ENCODE data around the gene GMPR2. TPM values are rescaled to one million over a fixed set of nuclear protein-coding genes. Genes with fewer than 3 reads are reported as not detected.
A peak's percentile ranks its signal among the peaks of the same experiment; 100 is the strongest.

GMPR2 gene
- total RNA-seq, 1 donor, result 86.5 TPM

- Histone ChIP-seq H3K4me3 (ENCODE audit: insufficient read depth, low read length) (no peak overlapping the region), H3K27me3 (ENCODE audit: insufficient read depth, low read length) (no peaks in the 10 kb centered on the region), H3K36me3 (ENCODE audit: insufficient read depth, low read length) (no peaks in the 10 kb centered on the region), H4K20me1 (ENCODE audit: insufficient read depth, low read length) (no peaks in the 10 kb centered on the region), H3K4me1 (ENCODE audit: insufficient read depth, low read length) (peaks cover 13% of the 10 kb centered on the region), H3K9me3 (ENCODE audit: low read depth, low read length) (no peaks in the 10 kb centered on the region), H3K79me2 (ENCODE audit: insufficient read depth, low read length) (no peaks in the 10 kb centered on the region), H3K27ac (ENCODE audit: low read depth, low read length) (no peak overlapping the region), H3K4me2 (ENCODE audit: insufficient read depth, low read length) (no peak overlapping the region), H2AFZ (ENCODE audit: low read length) (no peak overlapping the region)
- peak; percentile 72 for DNase-seq (ENCODE audit: insufficient read length, low spot score, missing footprints)
- TF ChIP-seq CTCF (IDR thresholded peaks at IDR 0.05; ENCODE audit: extremely low read depth, low read depth, low read length), result no peak
Observed at GRCh38 chr14:24277071-24277470, 44.3 kb downstream of the GMPR2 start.

- no peaks in the 10 kb centered on the region for H3K79me2 ChIP-seq (ENCODE audit: insufficient read depth, low read length)
- TF ChIP-seq CTCF (IDR thresholded peaks at IDR 0.05; ENCODE audit: extremely low read depth, low read depth, low read length), result no peak
- peak; percentile 79 for DNase-seq (ENCODE audit: insufficient read length, low spot score, missing footprints)
- H3K27ac ChIP-seq (ENCODE audit: low read depth, low read length), result no peak overlapping the region
- H3K36me3 ChIP-seq (ENCODE audit: insufficient read depth, low read length), result no peaks in the 10 kb centered on the region
- peaks cover 13% of the 10 kb centered on the region for H3K4me1 ChIP-seq (ENCODE audit: insufficient read depth, low read length)
- H3K4me2 ChIP-seq (ENCODE audit: insufficient read depth, low read length), result no peak overlapping the region
- H4K20me1 ChIP-seq (ENCODE audit: insufficient read depth, low read length), result no peaks in the 10 kb centered on the region
- no peak overlapping the region for H3K4me3 ChIP-seq (ENCODE audit: insufficient read depth, low read length)
- H3K27me3 ChIP-seq (ENCODE audit: insufficient read depth, low read length), result no peaks in the 10 kb centered on the region
- no peak overlapping the region for H2AFZ ChIP-seq (ENCODE audit: low read length)
- no peaks in the 10 kb centered on the region for H3K9me3 ChIP-seq (ENCODE audit: low read depth, low read length)
Observed at GRCh38 chr14:24277606-24278321, 45.0 kb downstream of the GMPR2 start.

- Histone ChIP-seq H3K79me2 (ENCODE audit: insufficient read depth, low read length) (no peaks in the 10 kb centered on the region), H4K20me1 (ENCODE audit: insufficient read depth, low read length) (no peaks in the 10 kb centered on the region), H3K9me3 (ENCODE audit: low read depth, low read length) (no peaks in the 10 kb centered on the region), H3K4me2 (ENCODE audit: insufficient read depth, low read length) (no peak overlapping the region), H3K4me1 (ENCODE audit: insufficient read depth, low read length) (peaks cover 13% of the 10 kb centered on the region), H2AFZ (ENCODE audit: low read length) (no peak overlapping the region), H3K27ac (ENCODE audit: low read depth, low read length) (no peak overlapping the region), H3K4me3 (ENCODE audit: insufficient read depth, low read length) (no peak overlapping the region), H3K27me3 (ENCODE audit: insufficient read depth, low read length) (no peaks in the 10 kb centered on the region), H3K36me3 (ENCODE audit: insufficient read depth, low read length) (no peaks in the 10 kb centered on the region)
- no peak for TF ChIP-seq CTCF (IDR thresholded peaks at IDR 0.05; ENCODE audit: extremely low read depth, low read depth, low read length)
- DNase-seq (ENCODE audit: insufficient read length, low spot score, missing footprints), result no peak
Observed at GRCh38 chr14:24278424-24278823, 45.7 kb downstream of the GMPR2 start.

GRCh38 chr14:24279301-24280186 lies 46.8 kb downstream of the GMPR2 start:
- peak; percentile 66 for DNase-seq (ENCODE audit: insufficient read length, low spot score, missing footprints)
- H3K4me3 ChIP-seq (ENCODE audit: insufficient read depth, low read length), result no peak overlapping the region
- TF ChIP-seq CTCF (IDR thresholded peaks at IDR 0.05; ENCODE audit: extremely low read depth, low read depth, low read length), result peak; percentile 48

More at GRCh38 chr14:24279301-24280186, 46.8 kb downstream of the GMPR2 start:
- Histone ChIP-seq H3K4me1 (ENCODE audit: insufficient read depth, low read length) (peaks cover 13% of the 10 kb centered on the region), H3K79me2 (ENCODE audit: insufficient read depth, low read length) (no peaks in the 10 kb centered on the region), H3K36me3 (ENCODE audit: insufficient read depth, low read length) (no peaks in the 10 kb centered on the region), H4K20me1 (ENCODE audit: insufficient read depth, low read length) (no peaks in the 10 kb centered on the region), H3K27me3 (ENCODE audit: insufficient read depth, low read length) (no peaks in the 10 kb centered on the region), H2AFZ (ENCODE audit: low read length) (peak overlapping the region; percentile 51), H3K9me3 (ENCODE audit: low read depth, low read length) (no peaks in the 10 kb centered on the region), H3K4me2 (ENCODE audit: insufficient read depth, low read length) (no peak overlapping the region), H3K27ac (ENCODE audit: low read depth, low read length) (no peak overlapping the region)

All from osteoblast (primary cell).